Suppressor macrophage (primary cell): ENCODE results near the gene TOR4A.
A peak's percentile ranks its signal among the peaks of the same experiment; 100 is the strongest.
"Not testable (repeated sequence)": the region's sequence is repeated elsewhere in the genome, so short reads cannot be mapped to it uniquely, and the experiment has no call there.

ENCODE experiments used
- DNase-seq, 4 experiments: peaks; one replicate each; pipeline ENCODE4 v3.0.0-alpha.2; 2020 to 2022

TOR4A gene

DNA sequence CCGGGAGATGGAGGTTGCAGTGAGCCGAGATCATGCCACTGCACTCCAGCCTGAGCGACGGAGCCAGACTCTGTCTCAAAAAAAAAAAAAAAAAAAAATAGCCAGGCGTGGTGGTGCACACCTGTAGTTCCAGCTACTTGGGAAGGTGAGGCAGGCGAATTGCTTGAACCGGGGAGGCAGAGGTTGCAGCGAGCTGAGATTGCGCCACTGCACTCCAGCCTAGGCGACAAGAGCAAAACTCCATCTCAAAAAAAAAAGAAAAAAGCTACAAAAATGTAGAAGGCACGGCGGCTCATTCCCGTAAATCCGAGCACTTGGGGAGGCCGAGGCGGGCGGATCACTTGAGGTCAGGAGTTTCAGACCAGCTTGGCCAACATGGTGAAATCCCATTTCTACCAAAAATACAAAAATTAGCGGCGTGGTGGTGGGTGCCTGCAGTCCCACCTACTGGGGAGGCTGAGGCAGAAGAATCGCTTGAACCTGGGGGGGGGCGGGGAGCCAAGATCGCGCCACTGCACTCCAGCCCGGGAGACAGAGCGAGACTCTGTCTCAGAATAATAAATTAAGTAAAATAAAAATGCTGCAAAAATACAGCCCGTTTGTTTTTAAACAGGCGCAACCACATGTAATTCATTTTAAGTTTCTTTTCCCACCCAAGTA, 37.9 kb upstream of the TOR4A start:
- not testable (repeated sequence) for DNase-seq

- DNase-seq = peak; percentile 86 to 95 (median 91)
Observed at GRCh38 chr9:137240318-137240840, 37.1 kb upstream of the TOR4A start.

DNA sequence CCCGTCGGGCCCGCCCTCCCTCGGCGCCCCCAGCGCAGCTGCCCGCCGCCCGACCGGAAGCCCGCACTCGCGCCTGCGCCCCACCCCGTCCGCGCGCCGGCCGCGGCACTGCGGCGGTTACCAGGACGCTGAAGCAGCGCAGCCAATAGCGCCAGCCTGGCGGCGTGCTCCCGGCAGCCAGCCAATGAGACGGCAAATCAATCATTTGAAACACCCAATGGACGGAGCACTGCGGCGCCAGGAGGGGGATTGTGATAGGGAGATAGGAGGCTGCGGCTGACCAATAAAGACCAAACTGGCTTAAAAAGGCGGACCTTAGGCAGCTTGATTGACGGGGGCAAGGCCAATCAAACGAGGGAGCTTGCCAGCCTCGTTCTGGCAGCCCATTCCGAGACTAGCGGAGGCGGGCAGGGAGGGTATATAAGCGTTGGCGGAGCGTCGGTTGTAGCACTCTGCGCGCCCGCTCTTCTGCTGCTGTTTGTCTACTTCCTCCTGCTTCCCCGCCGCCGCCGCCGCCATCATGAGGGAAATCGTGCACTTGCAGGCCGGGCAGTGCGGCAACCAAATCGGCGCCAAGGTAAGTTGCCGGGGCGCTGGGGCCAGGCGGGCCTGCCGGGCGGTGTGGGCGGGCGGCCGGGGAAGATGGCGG, 36.6 kb upstream of the TOR4A start, which contains the start of gene TUBB4B:
Gene TUBB4B, plus strand, starts transcription at position 447 of the 649 bp plus-strand sequence. Its CDS starts 74 bp downstream, at position 521.
- DNase-seq = peak; percentile 99 to 100 (median 99)

DNA sequence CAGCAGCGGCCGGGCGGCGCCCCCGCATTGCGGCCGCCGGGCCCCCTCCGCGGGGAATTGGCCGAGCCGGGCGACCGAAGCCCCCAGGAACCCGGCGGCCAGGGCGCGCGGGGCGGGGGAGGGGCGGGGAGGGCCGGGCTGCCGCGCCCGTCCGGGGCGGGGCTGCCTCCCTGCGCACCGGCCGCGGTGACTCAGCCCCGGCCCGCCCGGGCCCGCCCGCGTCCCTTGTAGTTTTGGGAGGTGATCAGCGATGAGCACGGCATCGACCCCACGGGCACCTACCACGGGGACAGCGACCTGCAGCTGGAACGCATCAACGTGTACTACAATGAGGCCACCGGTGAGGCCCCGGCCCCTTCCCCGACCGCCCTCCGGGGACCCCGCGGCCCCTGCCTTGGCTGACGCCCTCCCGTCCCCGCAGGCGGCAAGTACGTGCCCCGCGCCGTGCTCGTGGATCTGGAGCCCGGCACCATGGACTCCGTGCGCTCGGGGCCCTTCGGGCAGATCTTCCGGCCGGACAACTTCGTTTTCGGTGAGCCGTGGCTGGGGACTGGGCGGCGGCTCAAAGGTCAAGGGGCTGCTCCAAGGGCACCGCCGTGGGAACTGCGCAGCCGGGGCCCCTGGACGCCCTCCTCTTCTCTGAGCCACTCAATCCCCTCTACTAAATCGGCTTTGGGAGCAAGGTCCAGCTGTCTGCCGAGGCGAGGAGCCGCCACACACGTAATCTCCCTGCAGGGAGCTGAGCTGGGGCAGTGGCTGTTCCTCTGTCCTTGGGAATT, 35.8 kb upstream of the TOR4A start:
- DNase-seq = peak; percentile 69 to 88 (median 78)

- no peak for DNase-seq
Observed at GRCh38 chr9:137242269-137243203, 35.0 kb upstream of the TOR4A start.

- DNase-seq = not testable (repeated sequence)
Observed at GRCh38 chr9:137243266-137243625, 34.3 kb upstream of the TOR4A start.

- DNase-seq = peak in 1 of 4 experiments; percentile 16
Observed at GRCh38 chr9:137243626-137244485, 33.7 kb upstream of the TOR4A start.

GRCh38 chr9:137244486-137245449, 32.8 kb upstream of the TOR4A start:
- DNase-seq = no peak

DNA sequence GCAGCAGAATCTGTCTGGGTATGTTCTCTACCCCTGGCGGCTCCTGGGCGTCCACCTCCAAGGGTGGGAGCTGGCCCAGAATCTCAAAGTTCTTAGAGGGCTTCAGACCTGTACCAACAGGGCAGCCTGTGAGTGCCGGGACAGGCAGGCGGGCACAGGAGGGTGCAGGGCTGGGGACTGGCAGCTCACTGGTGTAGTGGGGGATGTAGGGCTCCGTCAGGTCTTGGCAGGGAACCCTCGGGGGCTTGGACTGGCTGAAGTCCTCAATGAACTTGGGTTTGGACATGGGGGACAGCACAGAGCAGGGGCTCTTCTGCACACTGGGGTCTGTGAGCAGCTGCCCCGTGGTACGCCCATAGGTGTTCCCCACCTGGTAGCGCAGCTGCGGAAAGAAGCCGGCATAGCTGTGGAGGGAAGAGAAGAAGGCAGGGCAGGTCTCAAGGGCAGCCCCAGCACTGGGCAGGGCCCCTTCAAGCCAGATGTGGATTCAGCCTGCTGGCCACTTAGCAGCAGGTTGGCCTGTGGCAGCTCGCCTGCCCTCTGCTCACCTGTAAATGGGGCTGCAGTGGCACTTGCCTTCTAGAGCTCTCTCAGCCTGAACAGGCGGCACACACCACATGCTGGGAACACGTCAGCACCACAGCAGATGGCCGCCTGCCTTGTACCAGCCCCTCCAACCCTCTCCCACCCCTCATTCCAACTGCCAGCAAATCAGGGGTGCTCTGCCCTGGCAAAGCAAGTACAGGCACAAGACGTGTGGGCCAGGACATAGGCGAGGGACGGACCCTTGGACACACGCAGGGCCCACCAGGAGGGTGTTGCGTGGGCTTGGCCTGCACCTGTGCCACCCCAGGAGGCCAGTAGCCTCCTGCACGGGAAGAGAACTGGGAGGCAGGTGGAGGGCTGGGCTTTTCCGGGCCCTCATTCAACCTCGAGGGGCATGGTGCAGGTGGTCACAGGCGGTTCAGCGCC, 31.8 kb upstream of the TOR4A start:
- DNase-seq = no peak

GRCh38 chr9:137247135-137247915, 30.2 kb upstream of the TOR4A start:
- no peak for DNase-seq

GRCh38 chr9:137247916-137248175, 29.7 kb upstream of the TOR4A start:
- DNase-seq = no peak

GRCh38 chr9:137250329-137251193, 27.0 kb upstream of the TOR4A start:
- no peak for DNase-seq

DNA sequence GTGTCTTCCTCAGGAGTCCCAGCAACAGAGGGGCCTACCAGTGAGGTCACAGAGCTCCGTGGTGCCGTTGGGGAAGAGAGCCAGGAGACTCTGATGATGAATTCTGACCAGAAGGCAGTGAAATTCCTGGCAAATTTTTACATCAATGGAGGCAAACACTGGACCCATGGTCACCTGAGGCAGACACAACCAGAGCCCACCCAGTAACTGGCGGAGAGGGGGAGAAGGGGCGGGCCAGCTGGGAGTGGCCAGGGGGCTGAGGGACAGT, 26.4 kb upstream of the TOR4A start, which contains the start of gene STPG3:
Gene STPG3, plus strand, starts transcription at position 93 of the 268 bp plus-strand sequence. Its CDS starts 1 bp downstream, at position 94.
- DNase-seq = no peak

GRCh38 chr9:137251490-137252268, 25.8 kb upstream of the TOR4A start:
- DNase-seq = no peak

- DNase-seq = no peak
Observed at GRCh38 chr9:137252555-137253506, 24.7 kb upstream of the TOR4A start.
